GM18870 (cell line): Measurements from ENCODE around the gene AKAP12.

Experiments used
- ATAC-seq: cut with Tn5 transposase; IDR thresholded peaks from one replicate; pipeline ENCODE4 v1.9.1; 2021; ENCODE audit warnings: moderate library complexity; ENCODE audit not compliant: unreplicated experiment

The AKAP12 gene

GRCh38 chr6:151402228-151402627 lies 162.5 kb downstream of the AKAP12 start:
- ATAC-seq = no peak

GRCh38 chr6:151403919-151404308 lies 164.1 kb downstream of the AKAP12 start:
- no peak for ATAC-seq
